ENCODE results near the gene ZSCAN2.
A peak's percentile ranks its signal among the peaks of the same experiment; 100 is the strongest.

Gene ZSCAN2

DNA sequence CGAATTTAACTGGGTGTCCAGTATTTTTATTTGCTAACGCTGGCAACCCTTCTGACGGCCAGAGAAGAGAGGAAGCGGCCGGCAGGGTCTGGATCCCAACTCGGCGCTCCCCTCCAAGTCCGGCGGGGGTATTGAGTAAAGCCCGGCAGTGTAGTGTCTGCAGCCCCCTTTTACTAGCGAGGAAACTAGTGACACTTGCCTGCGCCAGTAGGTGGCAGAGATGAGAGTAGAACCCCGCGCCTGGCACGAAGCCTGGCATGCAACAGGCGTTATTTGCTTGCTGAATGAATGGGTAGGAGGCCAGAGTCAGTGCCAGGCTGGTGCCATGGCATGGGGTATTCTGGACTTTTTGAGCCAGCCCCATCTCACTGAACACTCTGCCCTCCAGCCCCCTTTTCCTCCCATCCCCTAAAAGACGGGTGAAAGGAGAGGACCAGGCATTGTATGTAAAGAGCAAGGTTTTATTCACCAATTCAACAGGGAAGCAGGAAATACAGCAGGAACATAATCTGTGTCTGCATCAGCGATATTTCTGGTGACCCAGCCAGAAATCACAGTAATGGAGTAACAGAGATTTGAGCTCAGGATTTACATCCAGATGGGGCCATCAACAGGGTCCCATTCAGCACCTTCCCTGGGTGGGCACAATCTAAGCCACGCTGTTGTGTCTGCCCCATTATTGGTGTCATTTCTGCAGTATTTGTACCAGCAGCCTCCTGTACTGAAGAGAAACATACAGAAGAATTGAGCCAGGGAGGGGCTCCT, 54.1 kb downstream of the ZSCAN2 start:
- peak overlapping the region; percentile 74 for H3K4me2 ChIP-seq (ENCODE audit: low read length)
- H3K18ac ChIP-seq (ENCODE audit: low read length), result no peak overlapping the region
- H3K27ac ChIP-seq (ENCODE audit: low read depth, low read length), result no peak overlapping the region
- no peak overlapping the region for H2BK120ac ChIP-seq (ENCODE audit: insufficient read depth, low read length, poor library complexity)
- peaks cover 8% of the 10 kb centered on the region for H3K79me2 ChIP-seq (ENCODE audit: control insufficient read depth, insufficient read depth, low read length, poor library complexity)
- no CpG with 5 or more reads among the region's 19 CpGs for WGBS (ENCODE audit: extremely low coverage, insufficient coverage, insufficient read length)
- no peak overlapping the region for H4K12ac ChIP-seq (ENCODE audit: low read depth, low read length)
- H4K91ac ChIP-seq (ENCODE audit: low read depth, low read length), result no peak overlapping the region
- peak overlapping the region; percentile 42 for H4K8ac ChIP-seq (ENCODE audit: low read depth, low read length)
- peak overlapping the region; percentile 20 for H3K9ac ChIP-seq (ENCODE audit: low read length)
- H3K36me3 ChIP-seq (ENCODE audit: control insufficient read depth in 1 of 2, insufficient read depth in 2 of 2, low read length in 2 of 2), result peaks cover 12 to 13% of the 10 kb centered on the region in 2 experiments
- H2AFZ ChIP-seq (ENCODE audit: insufficient read depth, low read length, poor library complexity), result no peak overlapping the region
- H2AK5ac ChIP-seq (ENCODE audit: low read length), result no peak overlapping the region
- H2BK12ac ChIP-seq (ENCODE audit: low read length), result no peak overlapping the region
- H3K4me1 ChIP-seq (ENCODE audit: control insufficient read depth in 1 of 2, insufficient read depth in 2 of 2, low read length in 2 of 2), result peaks cover 7% of the 10 kb centered on the region in 2 experiments
- H2BK5ac ChIP-seq (ENCODE audit: low read depth, low read length, poor library complexity), result no peak overlapping the region
- H3K79me1 ChIP-seq (ENCODE audit: low read length), result peaks cover 8% of the 10 kb centered on the region
- no peaks in the 10 kb centered on the region for H3K9me3 ChIP-seq (ENCODE audit: insufficient read depth, low read depth, low read length)
- no peaks in the 10 kb centered on the region for H3K27me3 ChIP-seq (ENCODE audit: insufficient read depth, low read length)
- H3K14ac ChIP-seq (ENCODE audit: low read length), result no peak overlapping the region
- H3K23ac ChIP-seq (ENCODE audit: low read length), result no peak overlapping the region
- peak overlapping the region; percentile 38 for H3K4me3 ChIP-seq (ENCODE audit: low read depth, low read length)
- H3K4ac ChIP-seq (ENCODE audit: low read depth, low read length), result no peak overlapping the region
- DNase-seq, result peak; percentile 23 to 69

DNA sequence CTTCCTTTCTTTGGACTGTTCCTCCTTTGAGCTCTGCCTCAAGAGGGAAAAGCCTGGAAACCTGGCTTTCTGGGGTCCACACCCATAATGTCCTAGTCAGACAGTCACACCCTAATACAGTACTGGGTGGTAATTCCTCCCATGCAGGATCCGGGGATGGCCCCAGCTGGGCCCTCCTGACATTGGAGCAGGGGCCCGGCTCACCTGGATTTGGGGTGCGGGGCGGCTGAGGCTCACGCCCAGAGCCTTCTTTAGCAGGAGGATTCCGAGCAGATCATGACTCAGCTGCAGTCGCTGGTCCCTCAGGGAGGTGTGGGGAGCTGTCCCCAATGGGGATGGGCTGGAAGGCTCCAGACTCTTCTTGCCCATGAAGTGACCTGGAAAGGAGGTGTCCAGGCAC, 56.2 kb downstream of the ZSCAN2 start:
- Histone ChIP-seq H3K14ac (ENCODE audit: low read length) (no peak overlapping the region), H3K4me3 (ENCODE audit: low read depth, low read length) (no peak overlapping the region), H4K12ac (ENCODE audit: low read depth, low read length) (no peak overlapping the region), H3K79me1 (ENCODE audit: low read length) (peaks cover 8% of the 10 kb centered on the region), H3K9ac (ENCODE audit: low read length) (no peak overlapping the region), H3K79me2 (ENCODE audit: control insufficient read depth, insufficient read depth, low read length, poor library complexity) (peaks cover 8% of the 10 kb centered on the region), H3K27me3 (ENCODE audit: insufficient read depth, low read length) (no peaks in the 10 kb centered on the region), H3K23ac (ENCODE audit: low read length) (no peak overlapping the region), H3K4me1 (ENCODE audit: control insufficient read depth in 1 of 2, insufficient read depth in 2 of 2, low read length in 2 of 2) (peaks cover 7% of the 10 kb centered on the region in 2 experiments), H2BK5ac (ENCODE audit: low read depth, low read length, poor library complexity) (no peak overlapping the region), H3K27ac (ENCODE audit: low read depth, low read length) (no peak overlapping the region), H3K4ac (ENCODE audit: low read depth, low read length) (no peak overlapping the region), H3K18ac (ENCODE audit: low read length) (no peak overlapping the region), H2BK120ac (ENCODE audit: insufficient read depth, low read length, poor library complexity) (no peak overlapping the region), H3K36me3 (ENCODE audit: control insufficient read depth in 1 of 2, insufficient read depth in 2 of 2, low read length in 2 of 2) (peaks cover 4 to 6% of the 10 kb centered on the region in 2 experiments), H4K91ac (ENCODE audit: low read depth, low read length) (no peak overlapping the region), H4K8ac (ENCODE audit: low read depth, low read length) (no peak overlapping the region), H2AK5ac (ENCODE audit: low read length) (peak overlapping the region; percentile 32), H3K4me2 (ENCODE audit: low read length) (no peak overlapping the region), H2AFZ (ENCODE audit: insufficient read depth, low read length, poor library complexity) (no peak overlapping the region), H3K9me3 (ENCODE audit: insufficient read depth, low read depth, low read length) (no peaks in the 10 kb centered on the region), H2BK12ac (ENCODE audit: low read length) (no peak overlapping the region)
- no CpG with 5 or more reads among the region's 7 CpGs for WGBS (ENCODE audit: extremely low coverage, insufficient coverage, insufficient read length)
- DNase-seq, result no peak

DNA sequence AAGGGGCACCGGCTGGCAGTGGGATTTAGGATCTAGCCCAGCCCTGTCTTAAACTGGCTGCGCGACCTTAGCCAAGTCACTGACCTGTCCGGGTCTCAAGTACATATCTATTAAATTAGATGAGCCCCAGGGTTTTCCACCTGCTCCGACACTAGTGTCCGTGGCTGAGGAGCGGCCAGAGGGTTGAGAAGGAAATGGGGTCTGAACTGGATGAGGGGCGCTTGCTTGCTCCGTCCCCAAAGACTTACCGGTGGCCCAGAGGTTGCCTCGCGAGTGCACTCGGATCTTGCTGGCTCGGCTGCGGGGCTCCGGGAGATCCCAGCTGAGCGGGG, 56.9 kb downstream of the ZSCAN2 start:
- no peak for DNase-seq
- peak overlapping the region; percentile 32 for H3K18ac ChIP-seq (ENCODE audit: low read length)
- peak overlapping the region; percentile 8 for H2BK120ac ChIP-seq (ENCODE audit: insufficient read depth, low read length, poor library complexity)
- H2BK5ac ChIP-seq (ENCODE audit: low read depth, low read length, poor library complexity), result no peak overlapping the region
- peaks cover 4 to 5% of the 10 kb centered on the region in 2 experiments for H3K36me3 ChIP-seq (ENCODE audit: control insufficient read depth in 1 of 2, insufficient read depth in 2 of 2, low read length in 2 of 2)
- no peak overlapping the region for H3K4ac ChIP-seq (ENCODE audit: low read depth, low read length)
- H3K79me2 ChIP-seq (ENCODE audit: control insufficient read depth, insufficient read depth, low read length, poor library complexity), result peaks cover 8% of the 10 kb centered on the region
- peak overlapping the region; percentile 84 for H3K4me2 ChIP-seq (ENCODE audit: low read length)
- peaks cover 8% of the 10 kb centered on the region for H3K79me1 ChIP-seq (ENCODE audit: low read length)
- peak overlapping the region; percentile 63 for H3K4me3 ChIP-seq (ENCODE audit: low read depth, low read length)
- H3K27me3 ChIP-seq (ENCODE audit: insufficient read depth, low read length), result no peaks in the 10 kb centered on the region
- H2AFZ ChIP-seq (ENCODE audit: insufficient read depth, low read length, poor library complexity), result peak overlapping the region; percentile 56
- H3K9me3 ChIP-seq (ENCODE audit: insufficient read depth, low read depth, low read length), result no peaks in the 10 kb centered on the region
- WGBS (ENCODE audit: extremely low coverage, insufficient coverage, insufficient read length), result no CpG with 5 or more reads among the region's 17 CpGs
- H2BK12ac ChIP-seq (ENCODE audit: low read length), result no peak overlapping the region
- no peak overlapping the region for H3K23ac ChIP-seq (ENCODE audit: low read length)
- H3K14ac ChIP-seq (ENCODE audit: low read length), result peak overlapping the region; percentile 80
- peaks cover 7% of the 10 kb centered on the region in 2 experiments for H3K4me1 ChIP-seq (ENCODE audit: control insufficient read depth in 1 of 2, insufficient read depth in 2 of 2, low read length in 2 of 2)
- peak overlapping the region; percentile 89 for H4K8ac ChIP-seq (ENCODE audit: low read depth, low read length)
- peak overlapping the region; percentile 60 for H4K12ac ChIP-seq (ENCODE audit: low read depth, low read length)
- H3K27ac ChIP-seq (ENCODE audit: low read depth, low read length), result no peak overlapping the region
- H4K91ac ChIP-seq (ENCODE audit: low read depth, low read length), result peak overlapping the region; percentile 69
- no peak overlapping the region for H2AK5ac ChIP-seq (ENCODE audit: low read length)
- no peak overlapping the region for H3K9ac ChIP-seq (ENCODE audit: low read length)

- Histone ChIP-seq H2AK5ac (ENCODE audit: low read length) (peak within 1 kb of the TSS; percentile 32), H3K4ac (ENCODE audit: low read depth, low read length) (no peak within 1 kb of the TSS), H3K4me3 (ENCODE audit: low read depth, low read length) (peak within 1 kb of the TSS; percentile 63), H2BK12ac (ENCODE audit: low read length) (no peak within 1 kb of the TSS), H3K4me2 (ENCODE audit: low read length) (peak within 1 kb of the TSS; percentile 84), H3K27ac (ENCODE audit: low read depth, low read length) (no peak within 1 kb of the TSS), H2BK120ac (ENCODE audit: insufficient read depth, low read length, poor library complexity) (peak within 1 kb of the TSS; percentile 8), H3K14ac (ENCODE audit: low read length) (peak within 1 kb of the TSS; percentile 80), H3K27me3 (ENCODE audit: insufficient read depth, low read length) (no peaks in the 10 kb centered on the region), H2BK5ac (ENCODE audit: low read depth, low read length, poor library complexity) (no peak within 1 kb of the TSS), H2AFZ (ENCODE audit: insufficient read depth, low read length, poor library complexity) (peak within 1 kb of the TSS; percentile 56), H3K4me1 (ENCODE audit: control insufficient read depth in 1 of 2, insufficient read depth in 2 of 2, low read length in 2 of 2) (peaks cover 7% of the 10 kb centered on the region in 2 experiments), H4K91ac (ENCODE audit: low read depth, low read length) (peak within 1 kb of the TSS; percentile 69), H4K12ac (ENCODE audit: low read depth, low read length) (peak within 1 kb of the TSS; percentile 60), H3K18ac (ENCODE audit: low read length) (peak within 1 kb of the TSS; percentile 32), H3K23ac (ENCODE audit: low read length) (no peak within 1 kb of the TSS), H4K8ac (ENCODE audit: low read depth, low read length) (peak within 1 kb of the TSS; percentile 89), H3K79me1 (ENCODE audit: low read length) (peaks cover 8% of the 10 kb centered on the region), H3K9me3 (ENCODE audit: insufficient read depth, low read depth, low read length) (no peaks in the 10 kb centered on the region), H3K9ac (ENCODE audit: low read length) (peak within 1 kb of the TSS; percentile 74), H3K36me3 (ENCODE audit: control insufficient read depth in 1 of 2, insufficient read depth in 2 of 2, low read length in 2 of 2) (peaks cover 0 to 3% of the 10 kb centered on the region in 2 experiments), H3K79me2 (ENCODE audit: control insufficient read depth, insufficient read depth, low read length, poor library complexity) (peaks cover 8% of the 10 kb centered on the region)
- no CpG with 5 or more reads among the region's 61 CpGs for WGBS (ENCODE audit: extremely low coverage, insufficient coverage, insufficient read length)
- DNase-seq, result peak; percentile 56 to 68
Observed at GRCh38 chr15:84658080-84658787, 57.4 kb downstream of the ZSCAN2 start, which contains the start of gene NMB. Gene NMB, minus strand, starts transcription at chr15:84658199. Its CDS starts 47 bp downstream, at chr15:84658152.

All from trophoblast cell (in vitro differentiated cells and primary cell).